HG03442 (cell line): ENCODE data around the gene SLITRK2.

Source experiments
- ATAC-seq: cut with Tn5 transposase; IDR thresholded peaks from one replicate; pipeline ENCODE4 v1.9.1; 2021; ENCODE audit warnings: mild to moderate bottlenecking, moderate library complexity; ENCODE audit not compliant: unreplicated experiment

SLITRK2 gene

GRCh38 chrX:145817331-145818185 lies at the start of gene SLITRK2:
Gene SLITRK2 (plus strand): TSS chrX:145817829. CDS start chrX:145822426, 4,597 bp downstream.
- no peak for ATAC-seq

GRCh38 chrX:145773006-145773405 lies 44.6 kb upstream of the SLITRK2 start:
- no peak for ATAC-seq

GRCh38 chrX:145792281-145792680 lies 25.3 kb upstream of the SLITRK2 start:
- no peak for ATAC-seq

- ATAC-seq: no peak
These were observed 14.1 kb upstream of the SLITRK2 start for GRCh38 chrX:145803508-145803907.

- no peak for ATAC-seq
These were observed 4.5 kb upstream of the SLITRK2 start for GRCh38 chrX:145813081-145813480.

GRCh38 chrX:145816601-145817315 lies 871 bp upstream of the SLITRK2 start:
- no peak for ATAC-seq

GRCh38 chrX:145818186-145819113 lies 821 bp downstream of the SLITRK2 start:
- ATAC-seq: no peak

- no peak for ATAC-seq
These were observed 3.2 kb downstream of the SLITRK2 start for GRCh38 chrX:145820825-145821224.

GRCh38 chrX:145821291-145821897 lies 3.8 kb downstream of the SLITRK2 start:
- ATAC-seq: no peak

GRCh38 chrX:145821898-145822571 lies 4.4 kb downstream of the SLITRK2 start:
- ATAC-seq: no peak

- ATAC-seq: no peak
These were observed 5.5 kb downstream of the SLITRK2 start for GRCh38 chrX:145823132-145823531.

- ATAC-seq: no peak
These were observed 8.3 kb downstream of the SLITRK2 start for GRCh38 chrX:145825896-145826295.

GRCh38 chrX:145826466-145826865 lies 8.8 kb downstream of the SLITRK2 start:
- ATAC-seq: no peak

GRCh38 chrX:145832796-145833195 lies 15.2 kb downstream of the SLITRK2 start:
- no peak for ATAC-seq

- ATAC-seq: no peak
These were observed 22.9 kb downstream of the SLITRK2 start for GRCh38 chrX:145840531-145840930.

GRCh38 chrX:145843146-145843904 lies 25.7 kb downstream of the SLITRK2 start:
- ATAC-seq: no peak

- ATAC-seq: no peak
These were observed 27.3 kb downstream of the SLITRK2 start for GRCh38 chrX:145844886-145845285.

GRCh38 chrX:145848448-145848847 lies 30.8 kb downstream of the SLITRK2 start:
- no peak for ATAC-seq

- no peak for ATAC-seq
These were observed 31.2 kb downstream of the SLITRK2 start for GRCh38 chrX:145848857-145849256.
